K562 (cell line): ENCODE results near the gene RAI2. TPM values are rescaled to one million over a fixed set of nuclear protein-coding genes. Genes with fewer than 3 reads are reported as not detected.

Experiments
- ATAC-seq: fragments of 200-7000 bp; cut with Tn5 transposase; 3 replicates; pipeline ENCODE4 v1.9.1; 2020; ENCODE audit warnings: moderate library complexity
- BruUV-seq: library from RNA; stranded (reverse); fragments of 400-500 nt; replicated peaks from 2 replicates; lab custom pipeline; 2021; lab: Mats Ljungman, UMichigan
- CTCF ChIA-PET: fragments of 300-600 bp; formaldehyde crosslinking; extraction: SDS; loops from one replicate; lab custom pipeline; 2021; ENCODE audit warnings: low intra/inter-chr PET ratio; lab: Yijun Ruan, JAX
- POLR2A ChIA-PET: fragments of 300-600, 350-650 bp; sonication (Branson Sonifier 250); formaldehyde crosslinking; extraction: SDS; loops from one replicate; lab custom pipeline; 2021; ENCODE audit warnings: antibody characterized with exemption, inconsistent platforms; lab: Yijun Ruan, JAX
- DNase-seq, 4 experiments: peaks; one replicate each; pipeline versions ENCODE4 v3.0.0 to v3.0.0-alpha.2; 2011 to 2018; ENCODE audit warnings: low spot score in 3 of 4, mixed read lengths in 3 of 4; ENCODE audit errors: extremely low read depth in 1 of 4
- FAIRE-seq: peaks from 2 replicates; lab custom pipeline; 2011; peaks lifted over from hg19 to GRCh38; lab: Jason Lieb, UNC
- H2AFZ ChIP-seq: 2 replicates; pipeline ENCODE4 v1.6.0; 2011; ENCODE audit warnings: low read depth, low read length, control low read depth, inconsistent platforms
- H3K27ac ChIP-seq: fragments of 200-600 bp; 3 replicates; pipeline ENCODE4 v1.8.0; 2011; ENCODE audit warnings: low read depth, mild to moderate bottlenecking, control low read depth, inconsistent platforms, low read length, moderate library complexity, mixed read lengths; ENCODE audit errors: extremely low read depth
- H3K27me3 ChIP-seq, 2 experiments: fragments of 300-600 bp in 1 of 2; 2 replicates in 1 of 2; 3 replicates in 1 of 2; pipeline versions ENCODE4 v1.6.0 to v1.8.0; 2011; ENCODE audit warnings: inconsistent platforms in 2 of 2, low read length in 2 of 2, mild to moderate bottlenecking in 1 of 2, mixed read lengths in 1 of 2, moderate library complexity in 1 of 2; ENCODE audit not compliant: control insufficient read depth in 2 of 2, insufficient read depth in 2 of 2
- H3K36me3 ChIP-seq: fragments of 300-600 bp; 3 replicates; pipeline ENCODE4 v1.8.0; 2011; ENCODE audit warnings: mild to moderate bottlenecking, low read length, inconsistent platforms; ENCODE audit not compliant: control insufficient read depth, insufficient read depth
- H3K4me1 ChIP-seq, 2 experiments: fragments of 200-600 bp in 1 of 2; replicated peaks in 1 of 2; 2 replicates in 1 of 2; 3 replicates in 1 of 2; pipeline versions ENCODE4 v1.5.1 to v1.8.0; 2011; ENCODE audit warnings: inconsistent platforms in 2 of 2, low read length in 2 of 2, mild to moderate bottlenecking in 1 of 2, mixed read lengths in 1 of 2, moderate library complexity in 1 of 2; ENCODE audit not compliant: control insufficient read depth in 2 of 2, insufficient read depth in 2 of 2
- H3K4me2 ChIP-seq: 2 replicates; pipeline ENCODE4 v1.6.1; 2011; ENCODE audit warnings: low read length, control low read depth, inconsistent platforms, mixed read lengths; ENCODE audit not compliant: insufficient read depth
- H3K4me3 ChIP-seq: fragments of 200-600 bp; sonication (generic), shearing (Covaris generic); 2 replicates; pipeline ENCODE4 v1.5.1; 2016; ENCODE audit warnings: control low read depth, inconsistent platforms
- H3K79me2 ChIP-seq: fragments of 200-600 bp; 3 replicates; pipeline ENCODE4 v1.8.0; 2011; ENCODE audit warnings: low read length, inconsistent platforms; ENCODE audit not compliant: control insufficient read depth, insufficient read depth
- H3K9ac ChIP-seq, 2 experiments: 2 replicates each; pipeline versions ENCODE4 v1.6.0 to v1.6.1; 2011; ENCODE audit warnings: low read depth in 2 of 2, low read length in 2 of 2, control low read depth in 1 of 2, inconsistent platforms in 1 of 2, mild to moderate bottlenecking in 1 of 2, mixed read lengths in 1 of 2; ENCODE audit not compliant: insufficient read depth in 1 of 2
- H3K9me1 ChIP-seq: one replicate; pipeline ENCODE4 v1.6.0; 2011; ENCODE audit warnings: inconsistent platforms, mild to moderate bottlenecking, low read length, moderate library complexity; ENCODE audit not compliant: control insufficient read depth, insufficient read depth
- H3K9me3 ChIP-seq: replicated peaks from 2 replicates; pipeline ENCODE4 v1.5.1; 2011; ENCODE audit warnings: low read depth, low read length, inconsistent platforms; ENCODE audit not compliant: control insufficient read depth, insufficient read depth
- H4K20me1 ChIP-seq: replicated peaks from 2 replicates; pipeline ENCODE4 v1.6.1; 2011; ENCODE audit warnings: low read length, inconsistent platforms, mixed read lengths; ENCODE audit not compliant: control insufficient read depth, insufficient read depth
- E2F3 ChIP-seq: fragments of 250-450 bp; sonication (Bioruptor Pico); IDR thresholded peaks from 2 replicates; pipeline ENCODE4 v1.4.0; 2020; ENCODE audit warnings: mild to moderate bottlenecking
- KAT2B ChIP-seq: IDR thresholded peaks from one replicate; pipeline ENCODE4 v1.6.1; 2012; ENCODE audit warnings: low read depth, mild to moderate bottlenecking, control low read depth, inconsistent platforms, low read length, moderate library complexity
- KDM1A ChIP-seq, 2 experiments: fragments of 450-650 bp; IDR thresholded peaks; 2 replicates each; pipeline ENCODE4 v1.6.1; 2016; ENCODE audit warnings: mild to moderate bottlenecking in 2 of 2
- KDM4B ChIP-seq, 2 experiments: fragments of 450-650 bp in 1 of 2; sonication (generic) in 1 of 2; IDR thresholded peaks; 2 replicates each; pipeline ENCODE4 v1.6.1; 2016 to 2017; ENCODE audit warnings: borderline replicate concordance in 2 of 2, antibody characterized with exemption in 1 of 2, low read depth in 1 of 2, mild to moderate bottlenecking in 1 of 2
- MCM5 ChIP-seq: fragments of 450-650 bp; IDR thresholded peaks from 2 replicates; pipeline ENCODE4 v1.6.1; 2016; ENCODE audit warnings: low read depth
- PHF21A ChIP-seq: fragments of 450-650 bp; IDR thresholded peaks from 2 replicates; pipeline ENCODE4 v1.6.1; 2017; ENCODE audit warnings: low read depth, borderline replicate concordance
- SMAD2 ChIP-seq: fragments of 150-350 bp; IDR thresholded peaks from 2 replicates; pipeline ENCODE4 v1.6.1; 2014; ENCODE audit warnings: low read depth, mild to moderate bottlenecking, low read length
- SRF ChIP-seq, 2 experiments: fragments of 250-450, 450-650 bp in 1 of 2; sonication (Bioruptor Pico) in 1 of 2; sonication (generic) in 1 of 2; formaldehyde crosslinking; IDR thresholded peaks; 2 replicates each; pipeline versions ENCODE4 v1.5.0 to v1.5.1; 2020 to 2022; ENCODE audit warnings: mild to moderate bottlenecking in 1 of 2, missing genetic modification reagents in 1 of 2
- TBL1XR1 ChIP-seq, 2 experiments: IDR thresholded peaks; 2 replicates each; pipeline ENCODE4 v1.6.1; 2012; ENCODE audit warnings: improper control_type of control experiment in 2 of 2, low read length in 2 of 2, mild to moderate bottlenecking in 1 of 2
- THAP7 ChIP-seq: fragments of 250-450 bp; sonication (Bioruptor Pico); IDR thresholded peaks from 2 replicates; pipeline ENCODE4 v1.5.0; 2021
- U2AF1 ChIP-seq: fragments of 200-400 bp; formaldehyde crosslinking; optimal IDR thresholded peaks from 2 replicates; pipeline ENCODE3; 2017; ENCODE audit warnings: mild to moderate bottlenecking, low read depth, low read length, moderate library complexity
- ZNF212 ChIP-seq: fragments of 450-650 bp; formaldehyde crosslinking; IDR thresholded peaks from 2 replicates; pipeline ENCODE4 v1.4.0; 2020; ENCODE audit warnings: mild to moderate bottlenecking
- ZNF655 ChIP-seq: fragments of 250-450 bp; sonication (Bioruptor Pico); IDR thresholded peaks from 2 replicates; pipeline ENCODE4 v1.5.0; 2021
- WGBS: fragments of 100-300 bp; shearing (Covaris generic); methylation state at CpG from one replicate; pipeline ENCODE4 v1.1.6; 2016; ENCODE audit warnings: low coverage, mixed read lengths; ENCODE audit not compliant: insufficient coverage; ENCODE audit errors: missing lambda C conversion rate; 5-methylcytosine and 5-hydroxymethylcytosine counted together
- in situ Hi-C: fragments of 300-500 bp; cut with MboI; formaldehyde crosslinking; loops from 4 replicates; pipeline ENCODE4 v1.15.0; 2018; ENCODE audit warnings: inconsistent platforms, mixed read lengths
- intact Hi-C: fragments of 100-400 bp; cut with micrococcal nuclease; formaldehyde crosslinking; loops from 2 replicates; pipeline ENCODE4 v1.14.2; 2022
- polyA plus RNA-seq, 8 experiments: library from polyadenylated mRNA; depleted of rRNA in 4 of 8; stranded (reverse) in 5 of 8; unstranded in 3 of 8; fragments of >200 nt; fragmentation: Nextera tagmentation in 2 of 8; fragmentation: Illumina TruSeq in 1 of 8; extraction: Ambion mirVana in 2 of 8; extraction: Trizol in 1 of 8; gene quantifications; 2 replicates each; pipeline versions ENCODE4 v1.2.1 to v1.2.3, GENCODE V29; 2011 to 2014; ENCODE audit warnings: inconsistent platforms in 1 of 8, missing spikeins in 1 of 8
- total RNA-seq, 7 experiments: library from RNA; depleted of rRNA in 6 of 7; stranded (reverse); fragments of >200 nt in 6 of 7; fragmentation: Illumina TruSeq in 2 of 7; extraction: Trizol in 2 of 7; gene quantifications; 2 replicates each; pipeline versions ENCODE4 v1.2.1 to v1.2.3, GENCODE V29; 2011 to 2021; ENCODE audit warnings: low replicate concordance in 1 of 7
- TF ChIP-seq, protein P1 (sequence below), 2 experiments: fragments of 450-650 bp; formaldehyde crosslinking in 1 of 2; IDR thresholded peaks; 2 replicates each; pipeline versions ENCODE4 v1.4.0 to v1.6.1; 2014 to 2020; ENCODE audit warnings: mild to moderate bottlenecking in 2 of 2, borderline replicate concordance in 1 of 2, low read depth in 1 of 2

Gene RAI2
- total and polyA plus RNA-seq, 9 of the 15 experiments (the other 6 are each of a cell fraction or from before 2014, with no cell fraction given) = not detected

- Histone ChIP-seq H4K20me1 (no peaks in the 10 kb centered on the region), H3K4me3 (no peak overlapping the region)
- TF ChIP-seq SRF (CRISPR knock-in tag; IDR thresholded peaks at IDR 0.05) (no peak), MCM5 (no peak), SMAD2 (no peak), PHF21A (no peak), U2AF1 (no peak), THAP7 (CRISPR knock-in tag) (no peak), TBL1XR1 (IDR thresholded peaks at IDR 0.05; ENCODE audit: low read length in 2 of 2) (no peak), E2F3 (CRISPR knock-in tag) (no peak), KDM1A (IDR thresholded peaks at IDR 0.05) (no peak), KDM4B (IDR thresholded peaks at IDR 0.05; ENCODE audit: borderline replicate concordance in 2 of 2, low read depth in 1 of 2) (no peak), KAT2B (no peak), ZNF212 (CRISPR knock-in tag) (no peak), ZNF655 (CRISPR knock-in tag) (no peak)
- TF ChIP-seq, protein P1, sequence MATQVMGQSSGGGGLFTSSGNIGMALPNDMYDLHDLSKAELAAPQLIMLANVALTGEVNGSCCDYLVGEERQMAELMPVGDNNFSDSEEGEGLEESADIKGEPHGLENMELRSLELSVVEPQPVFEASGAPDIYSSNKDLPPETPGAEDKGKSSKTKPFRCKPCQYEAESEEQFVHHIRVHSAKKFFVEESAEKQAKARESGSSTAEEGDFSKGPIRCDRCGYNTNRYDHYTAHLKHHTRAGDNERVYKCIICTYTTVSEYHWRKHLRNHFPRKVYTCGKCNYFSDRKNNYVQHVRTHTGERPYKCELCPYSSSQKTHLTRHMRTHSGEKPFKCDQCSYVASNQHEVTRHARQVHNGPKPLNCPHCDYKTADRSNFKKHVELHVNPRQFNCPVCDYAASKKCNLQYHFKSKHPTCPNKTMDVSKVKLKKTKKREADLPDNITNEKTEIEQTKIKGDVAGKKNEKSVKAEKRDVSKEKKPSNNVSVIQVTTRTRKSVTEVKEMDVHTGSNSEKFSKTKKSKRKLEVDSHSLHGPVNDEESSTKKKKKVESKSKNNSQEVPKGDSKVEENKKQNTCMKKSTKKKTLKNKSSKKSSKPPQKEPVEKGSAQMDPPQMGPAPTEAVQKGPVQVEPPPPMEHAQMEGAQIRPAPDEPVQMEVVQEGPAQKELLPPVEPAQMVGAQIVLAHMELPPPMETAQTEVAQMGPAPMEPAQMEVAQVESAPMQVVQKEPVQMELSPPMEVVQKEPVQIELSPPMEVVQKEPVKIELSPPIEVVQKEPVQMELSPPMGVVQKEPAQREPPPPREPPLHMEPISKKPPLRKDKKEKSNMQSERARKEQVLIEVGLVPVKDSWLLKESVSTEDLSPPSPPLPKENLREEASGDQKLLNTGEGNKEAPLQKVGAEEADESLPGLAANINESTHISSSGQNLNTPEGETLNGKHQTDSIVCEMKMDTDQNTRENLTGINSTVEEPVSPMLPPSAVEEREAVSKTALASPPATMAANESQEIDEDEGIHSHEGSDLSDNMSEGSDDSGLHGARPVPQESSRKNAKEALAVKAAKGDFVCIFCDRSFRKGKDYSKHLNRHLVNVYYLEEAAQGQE (IDR thresholded peaks at IDR 0.05; ENCODE audit: borderline replicate concordance) = no peak
- TF ChIP-seq, protein P1 (CRISPR knock-in tag; IDR thresholded peaks at IDR 0.05; ENCODE audit: low read depth) = no peak
These were observed 36.1 kb downstream of the RAI2 start for GRCh38 chrX:17824980-17825379.

More at GRCh38 chrX:17824980-17825379, 36.1 kb downstream of the RAI2 start:
- no peak for FAIRE-seq
- Histone ChIP-seq H3K4me1 (no peaks in the 10 kb centered on the region), H3K27ac (no peak overlapping the region), H3K27me3 (no peaks in the 10 kb centered on the region), H3K79me2 (no peaks in the 10 kb centered on the region), H2AFZ (no peak overlapping the region), H3K4me2 (no peak overlapping the region), H3K9me3 (no peaks in the 10 kb centered on the region), H3K36me3 (no peaks in the 10 kb centered on the region), H3K9ac (no peak overlapping the region), H3K9me1 (no peaks in the 10 kb centered on the region)
- WGBS = 3% methylated on average over 4 of the region's 4 CpGs
- POLR2A ChIA-PET = no interaction called here
- intact Hi-C loops (no loop called here), in situ Hi-C loops (no loop called here)
- ATAC-seq = no peak
- DNase-seq = no peak
- no TSS peak for BruUV-seq
- CTCF ChIA-PET = no interaction called here
